ENCODE data around the gene SCTR.

SCTR gene

DNA sequence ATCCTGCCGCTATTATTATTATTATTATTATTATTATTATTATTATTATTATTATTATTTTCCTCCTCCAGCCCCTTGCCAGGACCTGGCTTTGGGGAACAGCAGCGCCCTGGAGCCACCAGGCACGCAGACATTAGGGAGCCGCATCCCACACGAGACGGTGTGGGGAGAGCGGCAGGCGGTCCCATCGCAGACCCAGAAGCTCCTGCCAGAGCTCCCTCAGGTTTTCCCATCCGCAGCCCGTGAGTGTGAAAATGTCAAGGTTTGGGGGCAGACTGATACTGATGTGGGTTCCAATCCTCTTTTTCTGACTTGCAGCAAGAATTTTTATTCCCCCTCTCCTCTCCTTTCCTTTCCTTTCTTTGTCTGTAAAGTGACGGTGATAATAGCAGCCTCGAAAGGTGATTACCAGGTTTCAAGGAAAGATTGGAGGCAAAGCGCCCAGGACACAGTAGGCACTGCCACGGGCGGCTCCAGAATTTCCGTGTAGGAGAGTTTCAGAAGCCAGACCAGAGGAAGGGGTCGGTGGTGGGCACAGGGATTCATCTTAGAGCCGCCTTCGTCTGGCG lies 816 bp downstream of the SCTR start:
- DNase-seq (ENCODE audit: low read depth in 2 of 2) = no peak

DNA sequence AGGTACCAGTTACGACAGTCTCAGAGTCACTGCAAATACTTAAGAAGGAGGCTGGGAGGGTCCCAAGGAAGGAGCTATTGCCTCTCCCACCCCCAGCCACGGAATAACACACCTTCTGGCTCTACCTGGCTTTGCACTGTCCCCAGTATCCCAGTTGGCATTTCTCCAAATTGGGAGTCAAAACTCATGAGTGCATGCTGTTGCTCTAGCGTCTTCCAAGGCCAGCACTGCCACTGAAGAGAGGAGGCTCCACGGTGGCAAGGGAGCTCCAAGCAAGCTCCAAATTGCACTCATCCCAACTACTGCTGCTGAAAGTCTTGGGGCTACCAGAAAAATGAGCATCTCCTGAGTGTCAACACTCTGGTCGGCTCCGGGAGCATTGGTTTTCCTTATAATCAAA lies 1.6 kb downstream of the SCTR start:
- DNase-seq (ENCODE audit: low read depth in 2 of 2) = no peak

DNA sequence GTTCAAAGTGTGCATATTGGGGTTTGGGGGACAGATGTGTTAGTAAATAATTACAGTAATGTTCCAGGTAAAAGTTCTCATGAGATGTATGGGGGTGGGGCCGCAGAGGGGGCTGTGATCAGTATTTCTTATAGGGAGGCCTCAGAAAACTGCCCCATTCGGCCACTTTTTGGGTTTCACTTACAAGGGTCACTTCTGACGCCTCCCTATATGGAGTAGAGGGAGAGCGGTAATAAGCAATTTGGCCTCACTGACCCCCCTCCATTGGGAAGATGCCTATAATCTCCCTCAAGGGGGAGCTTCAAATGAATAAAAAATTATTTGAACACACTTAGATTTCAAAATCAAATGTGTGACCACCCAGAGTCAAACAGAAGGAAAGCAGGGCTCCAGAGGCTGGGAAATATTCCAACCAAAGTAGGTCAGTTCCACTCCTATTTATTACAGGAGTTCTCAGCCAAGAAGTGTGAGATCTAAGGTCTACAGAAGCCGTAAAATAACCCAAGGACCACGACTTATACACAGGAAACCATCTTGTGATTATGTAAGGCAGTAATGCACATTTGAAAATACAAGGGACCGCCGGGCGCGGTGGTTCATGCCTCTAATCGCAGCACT lies 2.7 kb downstream of the SCTR start:
- DNase-seq (ENCODE audit: low read depth in 2 of 2) = no peak

GRCh38 chr2:119520696-119521432 lies 3.4 kb downstream of the SCTR start:
- DNase-seq (ENCODE audit: low read depth in 2 of 2) = no peak

GRCh38 chr2:119519057-119519408 lies 5.2 kb downstream of the SCTR start:
- no peak for DNase-seq (ENCODE audit: low read depth in 2 of 2)

- DNase-seq (ENCODE audit: low read depth in 2 of 2) = no peak
These were observed 5.8 kb downstream of the SCTR start for GRCh38 chr2:119518401-119519056.

- no peak for DNase-seq (ENCODE audit: low read depth in 2 of 2)
These were observed 6.8 kb downstream of the SCTR start for GRCh38 chr2:119517433-119517832.

DNA sequence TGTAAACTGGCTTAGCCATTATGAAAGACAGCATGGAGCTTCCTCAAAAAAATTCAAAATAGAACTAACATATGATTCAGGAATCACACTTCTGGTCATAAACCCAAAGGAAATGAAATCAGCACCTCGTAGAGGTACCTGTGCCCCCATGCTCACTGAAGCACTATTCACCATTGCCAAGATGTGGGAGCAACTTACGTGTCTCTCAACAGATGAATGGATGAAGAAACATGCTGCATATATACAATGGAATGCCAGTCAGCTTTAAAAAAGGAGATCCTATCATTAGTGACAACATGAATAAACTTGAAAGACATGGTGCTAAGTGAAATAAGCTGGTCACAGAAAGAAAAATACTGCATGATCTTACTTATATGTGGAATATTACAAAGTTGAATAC lies 8.2 kb downstream of the SCTR start:
- no peak for DNase-seq (ENCODE audit: low read depth in 2 of 2)

DNA sequence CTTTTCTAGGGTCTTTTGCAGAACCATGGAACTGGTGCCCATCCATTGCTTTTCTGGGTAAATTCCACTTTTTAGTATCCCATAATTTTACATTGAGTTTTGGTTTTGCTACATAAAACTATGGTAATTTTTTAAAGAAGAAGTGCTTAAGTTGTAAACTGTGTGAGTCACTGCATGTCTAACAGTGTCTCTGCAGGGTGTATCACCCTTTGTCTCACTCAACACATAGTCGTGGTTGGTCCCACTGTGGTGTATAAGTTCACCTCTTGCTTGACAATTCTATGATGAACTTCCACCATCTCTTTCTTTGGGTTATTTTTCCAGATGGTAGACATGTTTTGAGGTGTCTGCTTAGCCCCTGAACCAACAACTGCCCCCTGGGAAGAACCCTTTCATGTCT lies 10.5 kb downstream of the SCTR start:
- DNase-seq (ENCODE audit: low read depth in 2 of 2) = no peak

GRCh38 chr2:119512946-119513345 lies 11.3 kb downstream of the SCTR start:
- no peak for DNase-seq (ENCODE audit: low read depth in 2 of 2)

GRCh38 chr2:119511989-119512388 lies 12.3 kb downstream of the SCTR start:
- DNase-seq (ENCODE audit: low read depth in 2 of 2) = no peak

DNA sequence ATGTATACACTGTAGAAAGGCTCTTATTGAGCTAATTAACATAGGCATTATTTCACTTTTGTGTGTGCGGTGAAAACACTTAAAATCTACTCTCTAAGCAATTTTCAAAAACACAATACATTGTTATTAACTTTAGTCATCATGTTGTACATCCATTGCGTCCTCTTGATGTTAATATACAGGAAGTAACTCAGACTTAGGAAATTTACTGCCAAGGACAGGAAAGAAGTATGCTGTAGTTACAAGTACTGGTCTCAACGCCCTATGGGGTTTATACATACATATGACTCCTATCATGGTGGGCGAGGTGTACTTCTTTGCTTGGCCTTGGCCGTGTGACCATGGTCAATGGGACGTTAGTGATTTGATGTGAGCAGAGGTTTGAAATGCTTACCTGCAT lies 15.5 kb downstream of the SCTR start:
- DNase-seq (ENCODE audit: low read depth in 2 of 2) = no peak

- no peak for DNase-seq (ENCODE audit: low read depth in 2 of 2)
These were observed 27.6 kb downstream of the SCTR start for GRCh38 chr2:119496682-119497081.

GRCh38 chr2:119495948-119496347 lies 28.3 kb downstream of the SCTR start:
- DNase-seq (ENCODE audit: low read depth in 2 of 2) = no peak

GRCh38 chr2:119494163-119494790 lies 30.0 kb downstream of the SCTR start:
- DNase-seq (ENCODE audit: low read depth in 2 of 2) = no peak

DNA sequence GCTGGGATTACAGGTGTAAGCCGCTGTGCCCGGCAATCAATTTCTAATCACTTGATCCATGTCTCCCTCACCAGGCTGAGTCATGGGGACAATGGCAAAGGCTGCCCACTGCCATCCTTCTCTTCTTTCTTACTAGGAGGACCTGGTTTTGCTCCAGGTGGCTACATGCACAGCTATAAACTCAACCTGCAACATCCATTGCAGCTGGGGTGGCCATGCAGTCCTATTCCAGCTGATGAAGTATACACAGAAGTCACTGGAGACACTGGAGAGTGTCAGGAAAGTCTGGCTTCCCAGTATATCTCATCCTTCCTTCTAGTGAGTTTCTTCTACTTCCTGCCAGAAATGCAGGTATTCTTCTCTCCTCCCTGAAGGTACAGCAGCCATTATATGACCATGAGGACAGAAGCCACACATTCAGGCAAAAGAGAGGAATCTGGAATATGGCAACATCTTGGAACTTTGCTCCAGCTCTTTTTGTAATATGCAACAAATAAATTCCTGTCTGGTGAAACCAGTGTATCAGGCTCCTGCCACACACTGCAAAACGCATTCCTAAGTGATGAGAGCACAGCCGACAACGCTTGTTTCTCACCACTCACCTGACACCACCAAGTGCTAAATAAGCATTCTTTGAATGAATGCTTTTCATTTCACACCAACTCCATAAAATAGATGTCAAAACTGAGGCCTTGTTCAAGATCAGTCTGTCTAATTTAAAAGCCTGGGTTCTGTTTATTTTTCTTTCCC lies 32.3 kb downstream of the SCTR start:
- DNase-seq (ENCODE audit: low read depth in 2 of 2) = no peak

GRCh38 chr2:119490653-119491195 lies 33.6 kb downstream of the SCTR start:
- no peak for DNase-seq (ENCODE audit: low read depth in 2 of 2)

GRCh38 chr2:119490106-119490505 lies 34.2 kb downstream of the SCTR start:
- no peak for DNase-seq (ENCODE audit: low read depth in 2 of 2)

DNA sequence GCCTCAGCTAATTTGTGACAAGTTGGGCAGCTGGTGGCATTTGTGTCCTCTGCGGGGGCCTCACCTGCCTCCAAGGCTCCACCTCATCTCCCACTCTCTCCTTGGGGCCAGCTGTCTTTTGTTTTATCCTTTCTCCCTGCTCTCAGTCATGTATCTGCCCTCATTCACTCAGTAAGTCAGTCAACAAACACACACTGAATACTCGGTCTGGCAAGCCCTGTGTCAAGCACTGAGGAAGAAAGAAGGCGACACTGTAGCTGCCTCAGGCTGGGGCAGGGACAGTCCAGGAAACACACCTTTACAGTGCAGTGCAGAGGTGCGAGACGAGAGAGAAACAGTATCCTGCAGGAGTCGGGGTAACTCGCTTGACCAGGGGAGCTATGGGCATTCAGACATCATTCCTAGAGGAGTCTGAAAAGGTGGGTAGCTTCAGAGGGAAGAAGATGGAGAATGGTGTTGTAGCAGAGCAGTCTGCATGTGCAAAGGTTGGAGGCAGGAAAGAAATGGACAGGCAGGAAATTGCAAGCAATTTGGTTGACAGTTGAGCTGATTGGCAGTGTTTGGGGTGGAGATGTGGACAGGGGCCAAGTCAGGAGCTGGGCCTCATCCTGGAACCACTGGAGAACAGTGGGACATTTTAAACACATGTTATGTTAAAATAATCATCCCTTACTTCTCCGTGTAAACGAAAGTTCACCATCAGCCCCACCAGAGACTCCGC lies 34.9 kb downstream of the SCTR start:
- no peak for DNase-seq (ENCODE audit: low read depth in 2 of 2)

GRCh38 chr2:119488245-119489214 lies 35.8 kb downstream of the SCTR start:
- no peak for DNase-seq (ENCODE audit: low read depth in 2 of 2)

Measured in stimulated activated CD8-positive, alpha-beta memory T cell treated with anti-CD3 and anti-CD28 coated beads, Interleukin-15, amount 100 ng/mL, for 4 hours (primary cell).